Ramos (cell line): Measurements from ENCODE around the gene MED13.
"Not testable (repeated sequence)": the region's sequence is repeated elsewhere in the genome, so short reads cannot be mapped to it uniquely, and the experiment has no call there.

Experiments
- in situ Hi-C: fragments of 300-500 bp; cut with MboI; formaldehyde crosslinking; loops from one replicate; pipeline ENCODE4 v1.14.3; 2022; ENCODE audit warnings: low sequenced_read_pairs; ENCODE audit not compliant: unreplicated experiment

Gene MED13

GRCh38 chr17:62090021-62090824, 25.1 kb upstream of the MED13 start:
- in situ Hi-C loops, result no loop called here

- in situ Hi-C loops, result no loop called here
Observed at GRCh38 chr17:62089334-62089733, 24.3 kb upstream of the MED13 start.

GRCh38 chr17:62086737-62087136, 21.7 kb upstream of the MED13 start:
- in situ Hi-C loops, result no loop called here

- in situ Hi-C loops, result no loop called here
Observed at GRCh38 chr17:62085511-62086408, 20.7 kb upstream of the MED13 start.

- in situ Hi-C loops, result no loop called here
Observed at GRCh38 chr17:62084585-62084984, 19.5 kb upstream of the MED13 start.

GRCh38 chr17:62083651-62084050, 18.6 kb upstream of the MED13 start:
- in situ Hi-C loops, result no loop called here

GRCh38 chr17:62080647-62081046, 15.6 kb upstream of the MED13 start:
- in situ Hi-C loops, result no loop called here

GRCh38 chr17:62078009-62078408, 12.9 kb upstream of the MED13 start:
- in situ Hi-C loops, result no loop called here

- in situ Hi-C loops, result no loop called here
Observed at GRCh38 chr17:62076864-62077788, 12.0 kb upstream of the MED13 start.

GRCh38 chr17:62075308-62075815, 10.3 kb upstream of the MED13 start:
- in situ Hi-C loops, result no loop called here

GRCh38 chr17:62073993-62074392, 8.9 kb upstream of the MED13 start:
- in situ Hi-C loops, result no loop called here

- in situ Hi-C loops, result not testable (repeated sequence)
Observed at GRCh38 chr17:62072855-62073254, 7.8 kb upstream of the MED13 start.

- in situ Hi-C loops, result no loop called here
Observed at GRCh38 chr17:62070900-62071299, 5.8 kb upstream of the MED13 start.

GRCh38 chr17:62067165-62068145, 2.4 kb upstream of the MED13 start:
- in situ Hi-C loops, result no loop called here

- in situ Hi-C loops, result no loop called here
Observed at GRCh38 chr17:62065611-62066468, 762 bp upstream of the MED13 start.

- in situ Hi-C loops, result no loop called here
Observed at GRCh38 chr17:62064029-62064790, 868 bp downstream of the MED13 start.

- in situ Hi-C loops, result no loop called here
Observed at GRCh38 chr17:62062944-62063343, 2.1 kb downstream of the MED13 start.
